Neutrophil (primary cell): ENCODE measurements around the gene VAT1.
"Not testable (repeated sequence)": the region's sequence is repeated elsewhere in the genome, so short reads cannot be mapped to it uniquely, and the experiment has no call there.

Source experiments
- H3K27ac ChIP-seq: fragments of 200-600 bp; sonication (generic); 2 replicates; pipeline ENCODE4 v1.5.1; 2016; ENCODE audit warnings: mild to moderate bottlenecking, moderate library complexity
- H3K27me3 ChIP-seq: fragments of 200-600 bp; sonication (generic); 2 replicates; pipeline ENCODE4 v1.6.0; 2016; ENCODE audit warnings: mild to moderate bottlenecking
- H3K36me3 ChIP-seq: fragments of 200-600 bp; sonication (generic); 2 replicates; pipeline ENCODE4 v1.5.1; 2017
- H3K4me1 ChIP-seq, 2 experiments: fragments of 200-600 bp in 1 of 2; sonication (generic) in 1 of 2; 1 replicate in 1 of 2; 2 replicates in 1 of 2; pipeline versions ENCODE4 v1.5.1 to v1.6.1; 2013 to 2016; ENCODE audit warnings: low read depth in 1 of 2, low read length in 1 of 2, mild to moderate bottlenecking in 1 of 2, moderate library complexity in 1 of 2; ENCODE audit not compliant: control insufficient read depth in 1 of 2, insufficient read depth in 1 of 2
- H3K4me3 ChIP-seq, 2 experiments: fragments of 200-600 bp in 1 of 2; sonication (generic) in 1 of 2; 1 replicate in 1 of 2; 2 replicates in 1 of 2; pipeline ENCODE4 v1.5.1; 2013 to 2016; ENCODE audit warnings: low read depth in 1 of 2, low read length in 1 of 2, mild to moderate bottlenecking in 1 of 2, moderate library complexity in 1 of 2
- H3K9me3 ChIP-seq: fragments of 200-600 bp; sonication (generic); 2 replicates; pipeline ENCODE4 v1.5.1; 2016
- TF ChIP-seq, protein P1 (sequence below): fragments of 200-600 bp; sonication (generic); IDR thresholded peaks from 2 replicates; pipeline ENCODE4 v1.5.1; 2016; ENCODE audit warnings: antibody characterized with exemption

Gene VAT1

DNA sequence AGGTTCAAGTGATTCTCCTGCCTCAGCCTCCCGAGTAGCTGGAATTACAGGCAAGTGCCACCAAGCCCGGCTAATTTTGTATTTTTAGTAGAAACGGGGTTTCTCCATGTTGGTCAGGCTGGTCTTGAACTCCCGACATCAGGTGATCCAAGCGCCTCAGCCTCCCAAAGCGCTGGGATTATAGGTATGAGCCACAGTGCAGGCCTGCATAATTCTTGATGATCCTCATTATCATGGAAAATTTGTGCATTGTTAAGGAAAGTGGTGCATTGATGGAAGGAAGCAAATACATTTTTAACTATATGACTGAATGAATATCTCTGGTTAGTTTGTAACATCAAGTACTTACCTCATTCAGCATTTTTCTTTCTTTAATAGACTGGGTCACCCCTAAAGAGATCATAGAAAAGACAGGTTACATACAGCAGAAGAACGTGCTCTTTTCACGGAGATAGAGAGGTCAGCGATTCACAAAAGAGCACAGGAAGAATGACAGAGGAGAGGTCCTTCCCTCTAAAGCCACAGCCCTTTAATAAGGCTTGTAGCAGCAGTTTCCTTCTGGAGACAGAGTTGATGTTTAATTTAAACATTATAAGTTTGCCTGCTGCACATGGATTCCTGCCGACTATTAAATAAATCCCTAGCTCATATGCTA lies 40.9 kb upstream of the VAT1 start:
- H3K9me3 ChIP-seq, result no peaks in the 10 kb centered on the region
- TF ChIP-seq, protein P1, sequence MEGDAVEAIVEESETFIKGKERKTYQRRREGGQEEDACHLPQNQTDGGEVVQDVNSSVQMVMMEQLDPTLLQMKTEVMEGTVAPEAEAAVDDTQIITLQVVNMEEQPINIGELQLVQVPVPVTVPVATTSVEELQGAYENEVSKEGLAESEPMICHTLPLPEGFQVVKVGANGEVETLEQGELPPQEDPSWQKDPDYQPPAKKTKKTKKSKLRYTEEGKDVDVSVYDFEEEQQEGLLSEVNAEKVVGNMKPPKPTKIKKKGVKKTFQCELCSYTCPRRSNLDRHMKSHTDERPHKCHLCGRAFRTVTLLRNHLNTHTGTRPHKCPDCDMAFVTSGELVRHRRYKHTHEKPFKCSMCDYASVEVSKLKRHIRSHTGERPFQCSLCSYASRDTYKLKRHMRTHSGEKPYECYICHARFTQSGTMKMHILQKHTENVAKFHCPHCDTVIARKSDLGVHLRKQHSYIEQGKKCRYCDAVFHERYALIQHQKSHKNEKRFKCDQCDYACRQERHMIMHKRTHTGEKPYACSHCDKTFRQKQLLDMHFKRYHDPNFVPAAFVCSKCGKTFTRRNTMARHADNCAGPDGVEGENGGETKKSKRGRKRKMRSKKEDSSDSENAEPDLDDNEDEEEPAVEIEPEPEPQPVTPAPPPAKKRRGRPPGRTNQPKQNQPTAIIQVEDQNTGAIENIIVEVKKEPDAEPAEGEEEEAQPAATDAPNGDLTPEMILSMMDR, result no peak
- H3K27me3 ChIP-seq, result no peaks in the 10 kb centered on the region
- no peaks in the 10 kb centered on the region for H3K4me1 ChIP-seq
- H3K4me3 ChIP-seq, result no peak overlapping the region
- H3K36me3 ChIP-seq, result peaks cover 61% of the 10 kb centered on the region
- no peak overlapping the region for H3K27ac ChIP-seq

DNA sequence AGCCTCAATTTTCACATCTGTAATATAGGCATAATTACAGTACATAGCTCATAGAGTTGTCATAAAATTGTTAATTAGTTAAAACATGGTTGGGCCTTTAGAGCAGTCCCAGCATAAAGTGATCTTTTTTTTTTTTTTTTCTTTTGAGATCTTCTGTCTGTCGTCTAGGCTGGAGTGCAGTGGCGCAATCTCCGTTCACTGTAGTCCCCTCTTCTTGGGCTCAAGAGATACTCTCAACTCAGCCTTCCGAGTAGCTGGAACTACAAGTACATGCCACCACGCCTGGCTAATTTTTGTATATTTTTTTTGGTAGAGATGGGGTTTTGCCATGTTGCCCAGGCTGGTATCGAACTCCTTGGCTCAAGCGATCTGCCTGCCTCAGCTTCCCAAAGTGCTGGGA lies 33.9 kb upstream of the VAT1 start:
- H3K4me1 ChIP-seq, result no peaks in the 10 kb centered on the region
- TF ChIP-seq, protein P1, result no peak
- peaks cover 72% of the 10 kb centered on the region for H3K36me3 ChIP-seq
- H3K27me3 ChIP-seq, result no peaks in the 10 kb centered on the region
- no peaks in the 10 kb centered on the region for H3K9me3 ChIP-seq
- H3K27ac ChIP-seq, result no peak overlapping the region
- no peak overlapping the region for H3K4me3 ChIP-seq

DNA sequence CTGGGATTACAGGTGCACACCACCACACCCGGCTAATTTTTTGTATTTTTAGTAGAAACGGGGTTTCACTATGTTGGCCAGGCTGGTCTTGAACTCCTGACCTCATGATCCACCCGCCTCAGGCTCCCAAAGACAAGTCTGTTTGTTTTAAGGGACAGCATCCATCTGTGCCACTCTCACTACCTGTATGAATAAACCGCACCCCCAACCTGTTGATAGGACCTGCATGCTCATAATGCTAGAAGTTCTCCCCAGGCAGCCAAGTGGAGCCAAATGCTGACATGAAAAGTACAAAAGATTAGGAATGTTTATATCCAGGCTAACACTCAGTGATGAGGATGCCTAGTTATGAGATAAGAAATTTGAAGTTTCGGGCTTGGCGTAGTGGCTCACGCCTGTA lies 30.8 kb upstream of the VAT1 start:
- H3K4me1 ChIP-seq, H3K4me3 ChIP-seq, H3K9me3 ChIP-seq, H3K27ac ChIP-seq, H3K27me3 ChIP-seq: not testable (repeated sequence)
- H3K36me3 ChIP-seq, result peaks cover 78% of the 10 kb centered on the region

DNA sequence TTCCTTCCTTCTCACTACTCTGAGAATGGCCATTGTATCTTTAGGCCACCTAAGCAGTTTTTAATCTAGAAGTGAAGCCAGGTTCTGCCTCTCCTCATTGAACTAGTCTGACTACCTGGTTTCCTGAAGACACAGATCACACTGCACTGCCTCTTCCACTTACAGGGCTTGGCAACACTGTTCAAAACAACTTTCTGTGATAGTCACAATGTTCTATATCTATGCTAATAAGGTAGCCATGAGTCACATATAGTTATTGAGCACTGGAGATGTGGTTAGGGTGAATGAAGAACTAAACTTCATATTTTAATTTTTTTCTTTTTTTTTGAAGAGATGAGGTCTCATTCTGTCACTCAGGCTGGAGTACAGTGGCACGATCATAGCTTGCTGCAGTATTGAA lies 29.8 kb upstream of the VAT1 start:
- Histone ChIP-seq H3K27ac (no peak overlapping the region), H3K4me3 (no peak overlapping the region), H3K9me3 (no peaks in the 10 kb centered on the region), H3K4me1 (no peaks in the 10 kb centered on the region), H3K36me3 (peaks cover 82% of the 10 kb centered on the region), H3K27me3 (no peaks in the 10 kb centered on the region)
- TF ChIP-seq, protein P1, result no peak

DNA sequence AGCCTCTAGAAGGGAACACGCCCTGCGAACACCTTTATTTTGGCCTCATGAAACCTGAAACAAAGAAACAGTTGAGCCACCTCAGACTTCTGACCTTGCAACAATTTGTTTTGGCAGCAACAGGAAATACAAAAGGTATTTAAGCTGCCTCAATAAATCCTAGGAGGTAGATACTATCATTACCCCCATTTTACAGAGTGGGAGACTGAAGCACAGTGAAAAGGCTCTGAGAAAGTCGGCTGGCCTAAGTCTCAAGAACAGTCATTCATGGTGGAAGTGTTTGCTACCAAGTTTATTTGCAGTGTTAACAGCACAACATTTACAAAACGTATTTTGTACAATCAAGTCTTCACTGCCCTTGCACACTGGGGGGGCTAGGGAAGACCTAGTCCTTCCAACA lies 21.8 kb upstream of the VAT1 start:
- H3K27ac ChIP-seq, result no peak overlapping the region
- TF ChIP-seq, protein P1, result no peak
- H3K27me3 ChIP-seq, result no peaks in the 10 kb centered on the region
- H3K4me1 ChIP-seq, result no peaks in the 10 kb centered on the region
- H3K36me3 ChIP-seq, result peaks cover 43% of the 10 kb centered on the region
- no peaks in the 10 kb centered on the region for H3K9me3 ChIP-seq
- no peak overlapping the region for H3K4me3 ChIP-seq

DNA sequence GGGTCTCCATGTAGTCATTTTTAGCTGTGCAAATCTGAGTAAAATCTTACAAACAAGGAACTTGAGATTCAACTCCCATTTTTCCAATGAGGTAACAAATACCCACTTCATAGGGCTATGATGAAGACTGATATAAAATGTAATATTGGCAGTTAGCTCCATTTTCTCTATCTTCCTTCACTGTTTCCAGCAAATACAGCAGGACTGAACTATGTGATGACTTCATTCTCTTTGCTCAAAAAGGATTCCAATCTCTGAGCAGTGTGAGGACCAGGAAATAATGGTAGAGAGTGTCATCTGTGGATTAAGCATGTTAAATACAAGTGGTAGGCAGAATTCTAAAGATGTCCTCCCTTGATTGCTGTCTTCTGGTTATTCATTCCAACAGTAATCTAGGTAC lies 21.1 kb upstream of the VAT1 start:
- Histone ChIP-seq H3K9me3 (no peaks in the 10 kb centered on the region), H3K4me1 (no peaks in the 10 kb centered on the region), H3K36me3 (peaks cover 38% of the 10 kb centered on the region), H3K4me3 (no peak overlapping the region), H3K27ac (no peak overlapping the region), H3K27me3 (no peaks in the 10 kb centered on the region)
- TF ChIP-seq, protein P1, result no peak
